ENCODE measurements around the gene COBLL1.

COBLL1 gene

DNA sequence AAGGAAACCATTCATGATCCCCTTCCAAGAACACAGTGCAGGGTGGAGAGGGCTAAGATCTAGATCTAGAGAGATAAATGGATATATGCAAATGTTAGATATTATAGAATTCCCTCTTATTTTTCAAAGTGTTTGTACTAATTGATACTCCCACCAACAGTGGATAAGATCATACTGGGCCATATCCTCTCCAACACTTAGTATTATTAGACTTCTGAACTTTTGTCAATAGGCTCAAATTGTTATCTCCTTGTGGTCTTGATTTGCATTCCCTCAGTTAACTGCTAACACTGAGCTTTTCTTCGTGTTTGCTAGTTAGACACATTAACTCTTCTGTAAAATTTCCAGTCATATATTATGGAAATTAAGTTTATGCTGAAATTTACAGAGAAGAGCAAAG is 163.9 kb downstream of the COBLL1 start:
- TF ChIP-seq, protein P1, sequence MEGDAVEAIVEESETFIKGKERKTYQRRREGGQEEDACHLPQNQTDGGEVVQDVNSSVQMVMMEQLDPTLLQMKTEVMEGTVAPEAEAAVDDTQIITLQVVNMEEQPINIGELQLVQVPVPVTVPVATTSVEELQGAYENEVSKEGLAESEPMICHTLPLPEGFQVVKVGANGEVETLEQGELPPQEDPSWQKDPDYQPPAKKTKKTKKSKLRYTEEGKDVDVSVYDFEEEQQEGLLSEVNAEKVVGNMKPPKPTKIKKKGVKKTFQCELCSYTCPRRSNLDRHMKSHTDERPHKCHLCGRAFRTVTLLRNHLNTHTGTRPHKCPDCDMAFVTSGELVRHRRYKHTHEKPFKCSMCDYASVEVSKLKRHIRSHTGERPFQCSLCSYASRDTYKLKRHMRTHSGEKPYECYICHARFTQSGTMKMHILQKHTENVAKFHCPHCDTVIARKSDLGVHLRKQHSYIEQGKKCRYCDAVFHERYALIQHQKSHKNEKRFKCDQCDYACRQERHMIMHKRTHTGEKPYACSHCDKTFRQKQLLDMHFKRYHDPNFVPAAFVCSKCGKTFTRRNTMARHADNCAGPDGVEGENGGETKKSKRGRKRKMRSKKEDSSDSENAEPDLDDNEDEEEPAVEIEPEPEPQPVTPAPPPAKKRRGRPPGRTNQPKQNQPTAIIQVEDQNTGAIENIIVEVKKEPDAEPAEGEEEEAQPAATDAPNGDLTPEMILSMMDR (conservative IDR thresholded peaks at IDR 0.05): no peak
- H3K27ac ChIP-seq: no peak overlapping the region

DNA sequence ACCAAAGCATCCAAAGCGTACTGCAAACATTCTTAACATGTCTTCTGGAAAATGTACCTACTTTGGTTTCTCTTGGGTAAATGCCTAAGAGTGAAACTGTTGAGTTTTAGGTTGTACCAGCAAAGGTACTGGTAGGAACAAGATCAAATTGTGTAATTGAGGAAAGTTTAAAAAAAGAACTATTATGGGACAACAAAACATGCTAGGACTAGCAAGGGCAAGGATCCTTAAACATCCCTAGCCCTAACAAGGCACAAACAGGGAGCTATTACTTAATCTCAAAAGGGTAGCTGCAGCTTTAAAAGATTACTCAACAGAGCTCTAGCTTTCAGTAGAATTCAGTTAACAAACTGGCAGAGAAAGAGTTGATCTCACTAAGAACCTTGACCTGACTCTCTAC is 164.4 kb downstream of the COBLL1 start:
- H3K27ac ChIP-seq: no peak overlapping the region
- TF ChIP-seq, protein P1 (conservative IDR thresholded peaks at IDR 0.05): no peak

DNA sequence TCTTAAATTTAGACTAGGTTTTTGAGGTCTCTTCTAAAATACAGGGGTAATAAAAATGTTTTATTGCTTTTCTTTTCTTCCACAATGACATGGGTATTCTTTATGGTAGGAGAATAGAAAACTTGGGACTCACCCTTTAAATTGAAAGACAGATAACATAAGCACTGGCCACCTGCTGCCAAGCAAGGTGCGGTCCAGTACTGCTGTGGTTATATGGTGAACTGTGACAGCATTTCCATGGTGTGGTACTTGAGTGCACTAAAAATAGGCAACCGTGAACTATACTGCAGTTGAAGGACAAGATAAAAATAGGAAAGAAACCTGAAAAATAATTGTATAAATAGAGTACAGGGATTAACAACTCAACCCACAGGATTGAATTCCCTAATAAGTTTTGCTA is 165.9 kb downstream of the COBLL1 start:
- no peak overlapping the region for H3K27ac ChIP-seq
- TF ChIP-seq, protein P1 (conservative IDR thresholded peaks at IDR 0.05): no peak

DNA sequence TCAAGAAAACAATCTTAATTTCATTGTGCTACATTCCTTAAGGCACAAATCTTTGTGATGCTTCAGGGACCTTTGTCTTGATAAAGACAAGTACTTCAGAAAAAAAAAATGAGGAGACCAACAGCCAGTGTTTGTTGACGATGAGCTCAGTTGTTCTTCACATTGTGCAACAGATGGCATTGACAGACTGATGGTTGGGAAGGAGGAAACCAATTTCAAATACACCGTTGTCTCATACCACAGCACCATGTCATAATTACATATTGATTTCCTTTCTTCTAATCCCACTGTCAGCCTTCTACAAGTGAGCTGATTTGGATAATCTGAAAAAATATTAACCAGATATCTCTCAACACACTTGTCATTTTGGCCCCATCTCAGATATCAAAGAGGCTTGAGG is 166.6 kb downstream of the COBLL1 start:
- H3K27ac ChIP-seq: no peak overlapping the region
- TF ChIP-seq, protein P1 (conservative IDR thresholded peaks at IDR 0.05): no peak

DNA sequence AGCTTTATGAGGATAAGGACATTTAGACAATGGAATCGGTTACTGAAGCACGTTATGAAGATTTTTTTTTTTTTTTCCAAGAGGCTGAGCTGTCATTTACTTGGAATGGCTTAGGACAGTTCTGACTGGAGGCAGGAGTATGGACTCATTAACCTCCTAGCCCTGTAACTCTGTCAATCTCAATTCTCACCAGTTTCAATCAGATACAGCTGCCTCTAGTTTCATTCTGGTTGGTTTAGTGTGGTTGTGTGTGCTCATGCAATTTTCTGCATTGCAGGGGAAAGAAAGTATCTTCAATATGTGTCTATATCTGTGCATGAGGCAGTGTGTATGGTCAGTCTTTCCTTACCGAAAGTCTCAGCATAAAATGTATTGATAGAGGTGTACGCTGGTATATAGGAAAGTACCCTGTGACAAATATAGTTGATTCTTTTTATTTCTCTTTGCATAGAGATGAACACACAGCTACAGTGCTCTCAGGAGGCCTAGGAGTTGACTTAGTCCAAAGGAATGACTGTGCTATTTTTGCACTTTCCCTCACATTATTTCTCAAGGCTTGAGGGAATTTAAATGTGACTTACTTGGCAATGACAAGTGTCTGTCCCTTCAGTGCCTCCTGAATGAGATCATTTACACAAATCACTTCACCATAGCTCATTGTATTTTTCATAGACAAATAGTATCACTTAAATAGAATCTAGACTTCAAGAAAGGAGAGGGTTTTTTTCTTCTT is 169.8 kb downstream of the COBLL1 start:
- TF ChIP-seq, protein P1 (conservative IDR thresholded peaks at IDR 0.05): no peak
- no peak overlapping the region for H3K27ac ChIP-seq

DNA sequence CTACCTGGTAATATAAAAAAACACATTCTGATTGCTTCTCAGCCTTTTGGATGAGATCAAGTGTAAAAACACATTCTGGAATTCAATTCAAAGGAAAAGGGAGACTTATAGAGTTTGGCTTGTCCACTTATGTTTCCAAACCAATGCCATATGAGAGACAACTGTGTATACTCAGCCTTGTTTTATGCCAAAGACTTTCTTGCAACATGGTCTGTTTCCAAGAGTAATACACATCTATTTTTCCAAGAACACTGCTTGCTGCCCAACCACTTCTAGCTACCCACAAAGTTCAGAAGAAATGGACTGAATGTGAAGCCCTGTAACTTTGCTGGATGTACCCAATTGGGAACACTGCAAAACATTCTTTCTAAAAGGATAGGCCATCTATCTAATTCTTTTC is 172.3 kb downstream of the COBLL1 start:
- TF ChIP-seq, protein P1 (conservative IDR thresholded peaks at IDR 0.05): no peak
- no peak overlapping the region for H3K27ac ChIP-seq

DNA sequence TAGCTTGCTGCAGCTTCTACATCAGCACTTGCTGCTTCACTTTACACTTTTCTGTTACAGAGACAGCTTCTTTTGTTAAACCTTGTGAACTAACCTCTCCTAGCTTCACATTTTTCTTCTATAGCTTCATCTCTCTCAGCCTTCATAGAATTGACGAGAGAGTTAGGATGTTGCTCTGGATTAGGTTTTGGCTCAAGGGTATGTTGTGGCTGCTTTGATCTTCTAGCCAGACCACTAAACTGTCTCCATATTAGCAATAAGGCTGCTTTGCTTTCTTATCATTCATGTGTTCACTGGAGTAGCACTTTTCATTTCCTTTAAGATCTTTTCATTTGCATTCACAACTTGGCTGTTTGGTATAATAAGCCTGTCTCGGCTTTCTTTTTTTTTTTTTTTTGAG is 174.1 kb downstream of the COBLL1 start:
- H3K27ac ChIP-seq: no peak overlapping the region
- TF ChIP-seq, protein P1 (conservative IDR thresholded peaks at IDR 0.05): no peak
